ENCODE measurements around the gene CCDC80.
A peak's percentile ranks its signal among the peaks of the same experiment; 100 is the strongest.
"Not testable (repeated sequence)": the region's sequence is repeated elsewhere in the genome, so short reads cannot be mapped to it uniquely, and the experiment has no call there.

CCDC80 gene

DNA sequence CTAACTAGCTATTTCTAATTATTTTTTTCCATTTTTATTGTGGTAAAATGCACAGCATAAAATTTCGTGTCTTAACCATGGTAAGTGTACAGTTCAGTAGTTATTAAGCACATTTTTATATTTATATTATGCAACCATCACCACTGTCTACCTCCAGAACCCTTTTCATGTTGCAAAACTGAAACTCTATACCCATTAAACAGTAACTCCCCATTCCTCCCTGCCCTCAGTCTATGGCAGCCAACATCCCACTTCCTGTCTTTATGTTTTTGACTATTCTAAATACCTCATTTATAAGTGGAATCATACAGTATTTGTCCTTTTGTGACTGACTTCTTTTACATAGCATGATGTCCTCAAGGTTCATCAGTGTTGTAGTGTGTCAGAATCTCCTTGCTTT lies 53.6 kb downstream of the CCDC80 start:
- DNase-seq (ENCODE audit: low spot score), result no peak

- DNase-seq (ENCODE audit: low spot score), result no peak
Observed at GRCh38 chr3:112585782-112586181, 55.2 kb downstream of the CCDC80 start.

- no peak for DNase-seq (ENCODE audit: low spot score)
Observed at GRCh38 chr3:112583105-112583504, 57.8 kb downstream of the CCDC80 start.

- DNase-seq (ENCODE audit: low spot score), result peak; percentile 79
Observed at GRCh38 chr3:112582244-112582874, 58.6 kb downstream of the CCDC80 start.

DNA sequence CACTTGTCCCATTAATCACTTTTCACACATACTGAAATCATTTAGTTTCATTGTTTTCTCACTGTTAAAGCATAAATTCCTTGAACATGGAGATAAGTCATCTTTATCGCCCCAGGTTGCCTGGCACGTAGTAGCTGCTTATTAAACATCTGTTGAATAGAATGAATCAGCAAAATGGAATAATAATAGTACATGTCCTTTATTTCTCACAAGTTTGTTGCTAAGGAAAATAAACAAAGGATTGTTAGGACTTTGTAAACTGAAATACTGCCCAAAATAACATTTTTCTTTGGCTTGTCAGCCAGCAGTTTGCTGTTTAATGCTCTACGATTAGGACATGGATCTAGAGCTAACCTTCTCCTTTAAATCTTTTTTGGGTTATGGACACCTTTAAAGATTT lies 61.2 kb downstream of the CCDC80 start:
- no peak for DNase-seq (ENCODE audit: low spot score)

- DNase-seq (ENCODE audit: low spot score), result no peak
Observed at GRCh38 chr3:112579232-112579631, 61.7 kb downstream of the CCDC80 start.

DNA sequence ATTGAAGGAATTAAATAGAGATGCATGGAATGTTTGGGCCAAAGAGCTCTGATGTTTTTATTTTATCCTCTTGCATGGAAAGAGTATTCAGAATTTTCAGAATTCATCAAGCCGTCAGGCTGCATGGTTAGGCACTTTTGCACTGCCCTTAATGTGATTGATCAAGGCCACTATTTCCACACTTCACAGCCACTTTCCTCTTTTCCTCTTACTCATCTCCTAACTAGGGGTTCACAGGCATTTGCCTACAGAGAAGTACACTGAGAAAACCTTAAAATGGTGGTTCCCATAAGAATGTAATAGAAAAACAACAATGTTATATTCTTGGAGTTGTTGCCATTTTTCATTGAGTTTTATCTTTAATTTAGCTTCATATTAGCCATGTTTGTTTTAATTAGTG lies 68.2 kb downstream of the CCDC80 start:
- DNase-seq (ENCODE audit: low spot score), result no peak

DNA sequence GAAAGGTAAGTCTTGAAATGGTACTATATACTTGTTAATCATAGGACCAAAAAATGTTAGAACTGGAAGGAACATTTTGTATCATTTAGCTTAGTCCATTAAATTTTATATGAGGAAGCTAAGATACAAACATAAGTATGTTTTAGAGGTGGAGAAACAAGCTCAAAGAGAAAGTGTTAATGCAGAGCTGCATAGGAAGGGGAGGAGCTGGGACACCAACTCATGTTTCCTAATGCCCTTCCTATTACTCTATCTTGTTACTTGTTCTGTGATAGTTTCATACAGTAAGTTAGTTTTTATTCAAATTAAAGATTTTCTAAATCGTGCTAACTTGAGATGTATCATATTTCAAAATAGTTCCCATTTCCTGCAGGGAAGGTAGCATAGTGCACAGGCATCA lies 71.7 kb downstream of the CCDC80 start:
- no peak for DNase-seq (ENCODE audit: low spot score)

- peak; percentile 63 for DNase-seq (ENCODE audit: low spot score)
Observed at GRCh38 chr3:112568642-112569041, 72.3 kb downstream of the CCDC80 start.

- no peak for DNase-seq (ENCODE audit: low spot score)
Observed at GRCh38 chr3:112564940-112565305, 76.0 kb downstream of the CCDC80 start.

GRCh38 chr3:112564247-112564939 lies 76.5 kb downstream of the CCDC80 start:
- not testable (repeated sequence) for DNase-seq (ENCODE audit: low spot score)

DNA sequence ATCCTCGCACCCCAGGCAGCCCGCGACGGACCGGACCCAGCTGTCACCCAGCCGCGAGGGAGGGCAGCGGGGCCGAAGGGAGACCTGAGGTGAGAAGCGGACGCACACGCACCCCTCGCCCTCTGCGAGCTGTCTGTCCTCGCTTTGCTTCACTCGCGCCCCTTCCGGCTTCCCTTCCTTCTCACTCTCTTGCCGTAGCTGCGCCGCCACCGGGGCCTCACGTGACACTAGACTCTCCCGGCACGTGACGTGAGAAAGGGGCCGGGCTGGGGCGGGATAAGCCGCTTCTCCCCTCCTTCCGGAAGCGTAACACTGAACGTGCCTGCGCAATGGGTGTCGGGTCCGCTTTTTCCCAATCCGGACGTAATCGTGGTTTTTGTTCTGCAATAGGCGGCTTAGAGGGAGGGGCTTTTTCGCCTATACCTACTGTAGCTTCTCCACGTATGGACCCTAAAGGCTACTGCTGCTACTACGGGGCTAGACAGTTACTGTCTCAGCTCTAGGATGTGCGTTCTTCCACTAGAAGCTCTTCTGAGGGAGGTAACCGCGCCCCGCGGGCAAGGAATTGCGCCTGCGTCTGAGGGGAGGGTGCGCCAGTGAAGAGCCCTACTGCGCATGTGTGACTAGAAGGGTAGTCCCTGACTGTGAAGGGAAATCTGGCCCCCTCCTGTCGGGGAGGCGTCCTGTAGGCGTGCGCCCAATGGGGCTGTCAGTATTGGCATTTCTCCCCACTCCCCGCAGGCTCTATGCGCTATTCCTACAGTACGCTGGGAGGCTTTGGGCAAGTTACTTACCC lies 79.0 kb downstream of the CCDC80 start, which contains the start of the genes ATG3 and SLC35A5:
TSS of gene ATG3 (minus strand) at position 229 of the 796 bp plus-strand sequence. CDS start 434 bp downstream, outside the sequence.
TSS of gene SLC35A5 (plus strand) at position 312 of the 796 bp plus-strand sequence. CDS start 1,359 bp downstream, outside the sequence.
- DNase-seq (ENCODE audit: low spot score), result peak; percentile 99

GRCh38 chr3:112561484-112561733 lies 79.5 kb downstream of the CCDC80 start:
- DNase-seq (ENCODE audit: low spot score), result no peak

GRCh38 chr3:112560721-112561483 lies 80.0 kb downstream of the CCDC80 start:
- DNase-seq (ENCODE audit: low spot score), result peak; percentile 87

DNA sequence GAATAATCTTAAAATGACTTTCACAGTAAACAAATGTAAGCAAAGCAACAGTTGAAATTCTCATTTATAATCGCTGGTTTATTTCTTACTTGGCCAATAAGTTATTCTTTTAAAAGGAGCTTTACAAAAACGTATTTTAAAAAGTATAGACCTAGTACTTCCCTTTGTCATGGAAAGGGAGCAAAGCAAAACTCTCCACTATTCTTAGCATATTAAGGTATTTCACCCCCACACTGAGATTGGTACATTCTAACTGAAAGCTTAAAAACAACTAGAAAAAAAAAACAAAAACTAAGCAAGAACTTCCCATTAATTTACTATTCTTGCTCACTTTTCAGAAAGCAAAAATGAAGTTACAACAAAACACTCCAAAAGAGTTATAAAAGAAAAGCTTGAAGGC lies 80.6 kb downstream of the CCDC80 start:
- peak; percentile 29 for DNase-seq (ENCODE audit: low spot score)

DNA sequence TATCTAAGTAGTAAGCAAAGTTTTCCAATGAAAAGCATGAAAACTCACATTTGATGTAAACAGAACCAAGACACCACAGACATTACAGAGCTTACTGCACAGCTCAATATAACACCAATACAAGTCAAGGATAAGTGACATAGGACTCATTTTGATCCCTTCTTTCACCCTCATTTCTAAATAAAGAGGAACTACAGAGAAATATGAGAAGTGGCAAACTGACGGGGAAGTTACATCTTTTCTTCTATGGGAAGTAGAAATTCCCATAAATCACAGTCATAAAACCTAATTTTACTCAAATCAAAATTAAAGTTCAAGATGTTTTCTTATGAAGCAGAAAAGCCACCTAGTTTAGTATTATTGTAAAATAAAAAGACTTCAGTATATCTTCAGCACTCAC lies 83.0 kb downstream of the CCDC80 start:
- DNase-seq (ENCODE audit: low spot score), result no peak

GRCh38 chr3:112555535-112556170 lies 85.3 kb downstream of the CCDC80 start:
- DNase-seq (ENCODE audit: low spot score), result no peak

DNA sequence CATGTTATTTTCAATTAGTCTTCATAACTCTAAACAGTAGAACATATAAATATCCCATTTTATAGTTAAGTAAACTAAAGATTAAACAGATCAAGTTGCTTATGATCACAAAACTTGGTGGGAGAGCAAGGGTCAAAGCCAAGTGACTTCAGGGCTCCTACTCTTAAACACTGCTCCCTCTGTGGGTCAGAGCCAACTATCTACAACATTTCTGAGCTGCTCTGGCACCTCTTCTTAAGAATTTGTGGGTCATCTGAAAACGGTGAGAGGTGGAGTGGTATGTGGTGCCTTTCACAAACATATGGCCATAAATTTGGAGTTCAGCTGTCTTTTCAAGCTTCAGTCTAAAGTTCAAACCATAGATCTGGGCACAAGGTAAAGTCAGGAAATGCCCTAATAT lies 90.1 kb downstream of the CCDC80 start:
- DNase-seq (ENCODE audit: low spot score), result peak; percentile 4

All from RKO (cell line).